Hematopoietic multipotent progenitor cell treated with erythropoietin and hydrocortisone succinate and interleukin-3 and kit ligand, for 17 days (in vitro differentiated cells): ENCODE measurements around the gene ADAMTS2.
"Not testable (repeated sequence)": the region's sequence is repeated elsewhere in the genome, so short reads cannot be mapped to it uniquely, and the experiment has no call there.

ENCODE experiments used
- DNase-seq: peaks from one replicate; pipeline ENCODE4 v3.0.0-alpha.2; 2015; ENCODE audit warnings: low spot score

Gene ADAMTS2

DNA sequence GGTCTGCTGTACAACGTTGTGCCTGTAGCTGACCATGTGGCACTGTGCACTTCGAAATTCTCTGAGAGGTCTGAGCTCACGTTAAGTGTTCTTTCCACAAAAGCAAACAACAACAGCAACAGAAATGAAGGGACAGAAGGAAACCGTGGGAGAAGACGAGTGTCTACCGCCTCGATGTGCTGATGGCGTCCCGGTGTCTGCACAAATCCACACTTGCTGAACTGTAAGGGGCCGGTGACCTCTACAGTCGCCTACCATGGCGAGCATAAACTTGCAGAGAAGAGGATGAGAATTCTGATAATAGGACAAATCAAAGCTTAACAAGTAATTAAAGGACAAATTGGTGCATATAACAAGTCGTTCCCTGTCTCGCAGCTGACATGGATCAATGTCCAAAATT lies 114.0 kb downstream of the ADAMTS2 start:
- DNase-seq: no peak

DNA sequence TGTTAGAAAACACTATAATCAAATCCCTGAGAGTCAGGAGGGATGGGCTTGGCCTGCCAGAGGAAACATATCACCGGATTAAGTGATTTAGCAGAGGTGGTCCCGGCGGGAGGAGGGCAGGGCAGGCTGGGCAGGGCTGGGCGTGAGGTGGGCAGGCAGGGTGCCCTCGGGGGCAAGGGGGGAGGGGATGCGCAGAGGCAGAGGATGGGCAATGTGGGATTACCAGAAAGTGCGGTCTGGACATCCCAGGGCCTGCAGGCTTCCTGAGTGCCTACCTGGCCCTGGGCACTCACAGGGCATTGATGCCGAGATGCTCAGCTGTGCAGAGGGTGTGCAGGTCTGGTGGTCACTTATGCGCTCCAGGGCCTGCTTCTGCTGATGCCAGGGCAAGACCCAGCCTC lies 115.2 kb downstream of the ADAMTS2 start:
- DNase-seq: no peak

DNA sequence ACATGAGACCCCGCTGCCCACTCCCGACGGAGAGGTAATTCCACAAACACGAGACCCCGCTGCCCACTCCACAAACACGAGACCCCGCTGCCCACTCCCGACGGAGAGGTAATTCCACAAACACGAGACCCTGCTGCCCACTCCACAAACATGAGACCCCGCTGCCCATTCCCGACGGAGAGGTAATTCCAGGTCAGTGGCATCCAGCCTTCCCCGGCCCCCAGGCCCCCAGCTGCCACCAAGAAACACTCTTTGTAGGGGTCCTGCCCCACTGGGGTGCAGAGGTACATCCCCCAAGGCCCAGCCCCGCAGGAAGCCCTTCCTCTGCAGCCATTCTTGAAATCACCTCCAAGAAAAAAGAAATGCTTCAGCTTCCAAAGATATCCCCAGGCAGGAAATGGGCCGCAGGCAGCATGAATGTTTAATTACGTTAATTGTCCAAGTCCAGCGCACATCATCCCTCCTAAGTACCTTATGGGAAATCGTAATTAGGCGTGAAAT lies 115.9 kb downstream of the ADAMTS2 start:
- no peak for DNase-seq

DNA sequence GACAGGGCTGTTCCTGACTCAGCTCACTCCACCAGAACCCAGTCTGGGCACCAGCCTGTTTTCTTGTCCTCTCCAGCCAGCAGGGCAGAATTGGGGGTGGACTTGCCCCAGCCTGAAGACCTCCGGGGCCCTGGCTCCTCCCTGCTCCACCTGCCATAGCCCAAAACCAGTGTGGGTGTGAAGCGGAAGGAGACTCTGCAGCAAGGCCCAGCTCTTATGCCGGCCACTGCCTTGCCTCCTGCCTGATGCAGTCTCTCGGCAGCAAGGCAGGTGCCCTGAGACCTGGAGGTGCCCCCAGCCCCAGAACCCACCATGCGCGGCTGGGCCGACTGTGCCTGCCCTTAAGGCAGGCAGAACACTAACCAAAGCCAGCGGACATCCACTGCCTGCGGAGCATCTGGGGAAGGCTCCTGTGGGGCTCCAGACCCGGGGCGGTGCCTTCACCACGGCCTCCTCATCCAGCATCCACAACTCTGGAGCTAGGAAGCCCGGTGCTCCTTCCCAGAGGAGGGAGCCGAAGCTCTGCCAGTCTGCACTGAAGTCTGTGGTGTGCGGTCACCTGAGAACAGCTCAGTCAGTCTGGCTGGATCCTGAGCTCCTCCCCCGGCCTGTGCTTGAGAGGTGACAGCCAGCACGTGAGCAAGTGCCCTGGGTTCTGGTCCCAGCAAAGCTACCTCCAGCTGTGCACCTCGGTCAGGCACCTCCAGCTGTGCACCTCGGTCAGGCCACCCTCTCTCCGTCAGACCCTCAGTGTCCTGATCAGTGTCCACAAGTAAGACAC lies 116.7 kb downstream of the ADAMTS2 start:
- no peak for DNase-seq

DNA sequence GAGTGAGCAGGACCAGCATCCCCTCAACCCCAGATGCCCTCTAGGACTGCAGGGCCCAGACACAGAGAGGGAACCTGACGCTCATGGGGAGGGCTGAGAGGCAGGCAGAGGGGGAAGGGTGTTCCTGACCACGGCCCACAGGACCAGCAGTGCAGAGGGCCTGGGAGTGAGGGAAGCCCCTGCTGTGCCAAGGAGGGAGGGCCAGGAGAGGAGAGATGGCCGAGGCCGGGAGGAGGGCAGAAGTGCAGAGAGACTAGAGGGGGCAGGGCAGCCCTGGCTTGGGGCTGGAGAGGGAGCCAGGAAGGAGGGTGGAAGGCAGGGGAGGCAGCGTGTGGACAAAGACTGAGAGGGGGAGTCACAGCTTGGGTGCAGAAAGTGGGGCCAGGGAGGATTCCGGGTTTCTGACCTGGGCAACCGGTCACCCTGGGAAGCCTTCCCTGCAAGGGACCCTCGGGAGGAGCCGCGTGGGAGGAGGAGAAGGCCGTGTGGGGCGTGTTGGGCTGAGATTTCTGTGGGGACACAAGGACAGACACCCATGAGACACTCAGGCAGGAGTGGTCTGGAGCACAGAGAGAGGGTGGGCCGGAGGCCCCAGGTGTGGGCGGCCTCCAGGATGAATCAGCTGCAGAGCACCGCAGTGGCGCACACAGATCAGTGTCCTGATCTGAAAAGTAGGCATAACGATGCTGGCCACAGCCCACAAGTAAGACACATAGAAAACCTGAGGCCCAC lies 117.5 kb downstream of the ADAMTS2 start:
- no peak for DNase-seq

DNA sequence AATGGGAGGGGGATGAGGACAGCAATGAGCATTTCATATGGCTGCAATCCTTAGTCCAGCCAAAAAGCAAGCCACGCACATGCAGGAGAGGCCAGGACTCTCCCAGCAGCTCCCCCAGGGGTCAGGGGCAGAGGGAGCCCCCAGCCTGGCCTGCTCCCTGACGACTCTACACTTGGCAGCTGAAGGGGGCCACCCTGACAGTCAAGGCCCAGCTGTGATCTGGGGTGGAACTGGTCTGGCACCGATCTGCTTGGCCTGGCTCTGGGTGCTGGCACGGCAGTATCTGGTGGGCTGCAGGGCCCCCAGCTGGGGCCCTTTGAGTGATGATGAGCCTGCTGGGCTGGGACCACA lies 118.1 kb downstream of the ADAMTS2 start:
- DNase-seq: no peak

DNA sequence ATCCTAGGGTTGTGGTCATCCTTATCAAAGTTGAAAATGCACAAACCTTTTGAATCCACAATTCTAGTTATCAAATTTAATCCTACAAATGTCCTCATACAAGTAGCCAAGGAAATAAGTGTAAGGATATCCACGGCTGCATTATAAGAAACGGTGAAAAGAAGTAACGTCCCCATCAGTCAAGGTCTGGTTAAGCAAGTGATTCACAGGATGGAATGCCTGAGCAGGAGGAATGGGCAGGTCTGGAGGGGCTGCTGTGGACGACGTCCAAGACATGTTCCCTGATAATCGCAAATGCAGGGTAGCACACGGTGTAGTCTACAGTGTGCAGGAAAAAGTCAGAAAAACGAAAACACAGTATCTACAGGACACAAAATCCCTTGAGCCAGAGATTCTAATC lies 118.6 kb downstream of the ADAMTS2 start:
- no peak for DNase-seq

DNA sequence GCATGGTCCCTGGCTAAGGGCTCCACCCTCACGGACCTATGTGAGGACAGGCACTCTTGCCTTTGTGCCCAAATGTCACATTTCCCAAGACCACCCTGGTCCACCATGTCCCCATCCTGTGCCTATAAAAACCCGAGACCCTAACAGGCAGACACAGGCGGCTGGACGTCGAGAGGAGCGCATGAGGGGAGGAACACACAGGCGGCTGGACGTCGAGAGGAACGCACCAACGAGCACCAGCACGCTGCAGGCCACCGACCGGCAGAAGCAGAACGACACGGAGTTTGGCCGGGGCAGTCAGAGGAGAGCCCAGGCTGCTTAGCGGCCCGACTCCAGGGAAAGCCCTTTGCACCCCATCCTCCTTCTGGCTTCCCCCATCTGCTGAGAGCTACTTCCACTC lies 119.9 kb downstream of the ADAMTS2 start:
- DNase-seq: no peak

DNA sequence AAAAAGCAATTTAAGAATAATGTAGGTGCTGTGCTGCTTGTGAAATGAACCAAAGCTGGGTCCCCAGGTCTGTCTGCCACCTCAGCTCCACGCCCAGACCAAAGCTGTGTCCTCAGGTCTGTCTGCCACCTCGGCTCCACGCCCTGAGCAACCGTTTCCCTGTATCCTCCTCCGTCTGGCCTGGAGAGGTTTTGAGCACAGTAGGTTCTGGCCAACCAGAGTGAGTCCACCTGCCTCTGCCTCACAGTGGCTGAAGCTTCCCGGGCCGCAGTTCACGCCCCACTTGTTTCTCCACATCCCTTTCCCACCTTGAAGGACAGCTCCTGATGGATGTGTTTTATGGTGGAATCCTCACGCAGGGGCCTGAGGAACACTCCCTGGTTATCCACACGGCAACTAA lies 120.5 kb downstream of the ADAMTS2 start:
- DNase-seq: no peak

DNA sequence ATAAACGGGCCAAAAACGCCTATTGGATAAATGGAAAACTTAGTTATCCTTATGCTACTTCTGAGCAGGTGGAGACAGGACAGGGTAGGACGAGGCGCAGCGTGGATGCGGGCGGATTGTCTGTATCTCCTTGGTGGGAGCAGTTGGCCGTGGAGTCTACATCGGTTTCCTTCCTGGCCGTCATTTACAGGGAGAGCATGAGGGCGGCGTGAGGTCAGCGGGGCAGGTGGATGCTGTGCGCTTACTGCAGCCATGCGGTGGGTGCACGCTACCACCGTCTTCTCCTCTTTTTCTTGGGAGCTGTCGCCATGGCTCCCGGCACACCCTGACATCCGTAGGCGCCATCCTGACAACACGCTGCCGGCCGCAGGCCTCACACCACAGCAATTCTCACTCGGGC lies 121.3 kb downstream of the ADAMTS2 start:
- no peak for DNase-seq

DNA sequence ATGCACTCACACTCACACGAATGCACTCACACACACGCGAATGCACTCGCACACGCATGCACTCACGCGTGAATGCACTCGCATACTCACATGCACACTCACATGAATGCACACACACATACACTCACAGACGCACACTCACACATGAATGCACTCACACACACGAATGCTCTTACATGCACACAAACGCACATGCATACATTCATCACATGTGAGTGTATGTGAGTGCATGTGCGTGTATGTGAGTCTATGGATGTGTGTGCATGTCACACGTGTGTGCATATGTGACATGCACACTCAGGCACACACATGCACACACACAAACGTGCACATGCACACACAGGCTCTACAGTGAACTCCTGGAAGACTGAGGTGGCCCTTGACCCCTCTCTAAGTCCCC lies 121.7 kb downstream of the ADAMTS2 start:
- no peak for DNase-seq

DNA sequence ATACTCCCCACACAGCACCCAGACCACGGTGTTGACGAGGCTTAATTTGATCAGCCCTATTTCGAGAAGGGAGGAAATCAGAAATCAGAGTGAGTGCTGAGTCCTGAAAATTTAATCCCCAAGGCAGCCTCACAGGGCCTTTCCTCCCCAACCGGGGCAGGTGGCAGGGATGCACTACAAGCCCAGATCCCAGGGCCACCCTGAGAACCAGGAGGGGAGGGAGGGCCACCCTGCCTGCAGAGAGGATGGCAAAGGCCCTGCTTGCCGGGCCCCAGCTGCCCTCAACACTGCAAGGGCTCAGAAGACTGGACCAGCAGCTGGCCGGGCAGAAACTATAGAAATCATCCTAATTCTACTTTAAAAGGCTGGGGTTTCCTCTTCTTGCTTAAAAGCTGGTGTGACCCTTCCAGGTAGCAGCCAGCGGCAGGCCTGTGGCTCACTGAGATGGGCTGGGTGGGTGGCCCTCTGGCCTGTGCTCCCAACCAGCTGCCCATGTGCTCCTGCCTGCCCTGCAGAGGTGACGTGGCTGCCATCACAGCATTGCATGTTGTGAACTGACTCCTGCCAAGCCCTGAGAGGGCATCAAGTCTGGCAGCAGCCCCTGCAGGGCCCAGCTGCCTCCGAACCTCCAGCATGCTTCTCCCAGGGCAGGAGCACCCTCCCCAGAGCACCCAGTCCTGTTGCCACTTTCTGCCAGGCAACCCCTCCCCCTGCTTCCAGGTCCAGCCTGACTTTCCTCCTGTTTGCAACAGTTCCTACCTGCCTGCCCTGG lies 122.8 kb downstream of the ADAMTS2 start:
- DNase-seq: no peak

DNA sequence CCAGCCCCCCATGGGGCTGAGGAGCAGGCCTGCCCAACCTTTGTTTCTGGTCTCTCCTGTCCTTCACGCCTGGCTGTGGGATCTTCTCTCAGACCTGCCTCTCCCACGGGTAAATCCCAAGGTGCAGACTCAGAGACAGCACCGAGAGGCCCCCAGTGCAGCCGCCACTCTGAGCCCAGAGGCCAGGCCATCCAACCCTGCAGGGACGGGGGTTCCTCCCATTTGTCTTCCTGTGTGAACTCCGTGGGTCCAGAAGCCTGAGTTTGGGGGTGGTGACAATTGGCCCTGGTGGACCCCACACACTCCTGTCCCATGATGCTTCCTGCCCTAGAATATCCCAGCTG lies 123.4 kb downstream of the ADAMTS2 start:
- no peak for DNase-seq

DNA sequence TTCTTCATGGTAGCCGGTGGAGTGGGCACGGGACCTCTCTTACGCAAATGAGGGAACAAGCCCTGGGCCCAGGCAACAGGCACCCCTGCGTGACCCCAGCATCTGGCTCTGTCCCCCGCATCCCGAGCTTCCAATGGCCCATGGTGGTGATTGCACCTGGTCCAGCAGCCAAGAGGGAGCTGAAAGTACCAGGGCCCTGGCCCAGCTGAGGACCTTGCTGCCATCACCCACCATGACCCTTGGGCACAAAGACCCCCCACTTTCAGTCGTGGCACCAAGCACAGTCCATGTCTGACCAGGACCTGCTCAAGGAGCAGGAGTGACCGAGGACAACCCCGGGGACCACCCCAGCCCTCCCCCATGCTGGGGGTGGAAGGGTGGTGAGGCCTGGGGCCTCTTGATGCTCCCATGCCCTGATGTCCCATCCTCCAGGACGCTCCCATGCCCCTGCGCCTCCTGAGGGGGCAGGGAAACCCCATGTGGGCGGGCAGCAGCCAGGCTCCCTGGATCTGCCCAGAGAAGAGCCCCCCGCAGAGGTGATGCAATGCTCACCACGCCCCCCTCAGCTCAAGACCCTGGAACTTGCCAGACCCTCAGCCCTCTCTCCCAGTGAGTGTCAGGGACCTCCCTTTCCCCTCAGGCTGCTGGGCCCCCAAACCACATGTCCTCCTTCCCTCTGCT lies 123.9 kb downstream of the ADAMTS2 start:
- no peak for DNase-seq

DNA sequence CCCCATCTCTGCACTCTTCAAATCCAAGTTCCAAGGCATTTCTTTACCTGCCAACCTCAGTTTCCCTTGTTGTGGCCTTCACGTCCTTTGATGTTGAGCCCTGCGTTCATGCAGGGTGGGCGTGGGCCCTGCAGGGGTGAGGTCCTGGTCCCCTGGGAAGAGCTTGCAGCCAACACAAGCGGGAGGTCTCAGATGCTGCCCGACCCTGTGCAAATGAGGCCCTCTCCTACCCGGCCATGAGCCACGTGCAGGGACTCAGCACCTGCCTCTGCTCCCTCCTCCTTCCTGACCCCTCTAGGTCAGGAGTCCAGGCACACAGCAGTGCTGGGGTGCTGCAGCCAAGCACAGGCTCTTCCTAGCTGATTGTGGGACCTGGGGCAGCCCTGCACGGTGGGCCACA lies 124.5 kb downstream of the ADAMTS2 start:
- no peak for DNase-seq

DNA sequence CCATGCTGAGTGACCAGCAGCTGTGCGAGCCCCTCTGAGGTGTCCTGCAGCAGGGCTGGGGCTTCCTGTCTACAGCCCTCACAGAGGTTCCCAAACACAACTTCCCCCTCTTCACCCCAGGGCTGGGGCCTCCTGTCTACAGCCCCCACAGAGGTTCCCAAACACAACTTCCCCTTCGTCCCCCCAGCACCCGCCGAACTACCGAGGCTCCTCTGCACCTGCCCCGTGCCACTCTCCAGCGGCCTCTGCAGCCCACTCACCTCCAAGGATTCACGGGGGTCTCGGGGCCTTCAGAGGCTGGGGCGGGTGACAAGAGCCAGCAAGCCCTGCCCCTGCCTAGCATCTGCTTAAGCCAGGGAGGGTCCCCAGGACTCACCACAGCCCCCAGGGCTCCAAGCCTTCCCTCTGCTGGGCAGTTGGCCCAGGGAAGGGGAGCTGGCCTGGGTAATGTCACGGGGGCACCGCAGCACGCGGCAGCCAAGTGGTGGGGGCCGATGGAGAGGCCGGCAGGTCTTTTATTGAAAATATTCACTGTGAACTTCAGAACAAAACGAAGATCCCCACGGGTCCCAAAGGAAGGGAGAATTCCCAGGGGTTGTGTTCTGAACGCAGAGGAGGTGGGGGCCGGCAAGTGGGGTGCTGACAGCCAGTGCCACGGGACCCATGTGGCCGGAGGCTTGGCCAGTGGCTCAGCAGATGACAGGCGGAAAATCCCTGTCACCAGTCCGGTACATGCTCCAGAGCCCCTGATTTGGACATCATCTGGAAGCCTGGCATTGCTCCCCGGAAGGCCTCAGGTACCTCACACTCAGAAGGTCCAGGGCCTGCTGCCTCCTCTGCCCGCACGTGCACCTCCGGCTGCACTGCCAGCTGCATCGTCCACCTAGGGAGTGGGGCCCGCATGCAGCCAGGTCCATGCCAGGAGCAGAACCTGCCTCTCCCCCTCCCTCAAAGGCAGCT lies 125.3 kb downstream of the ADAMTS2 start:
- no peak for DNase-seq

DNA sequence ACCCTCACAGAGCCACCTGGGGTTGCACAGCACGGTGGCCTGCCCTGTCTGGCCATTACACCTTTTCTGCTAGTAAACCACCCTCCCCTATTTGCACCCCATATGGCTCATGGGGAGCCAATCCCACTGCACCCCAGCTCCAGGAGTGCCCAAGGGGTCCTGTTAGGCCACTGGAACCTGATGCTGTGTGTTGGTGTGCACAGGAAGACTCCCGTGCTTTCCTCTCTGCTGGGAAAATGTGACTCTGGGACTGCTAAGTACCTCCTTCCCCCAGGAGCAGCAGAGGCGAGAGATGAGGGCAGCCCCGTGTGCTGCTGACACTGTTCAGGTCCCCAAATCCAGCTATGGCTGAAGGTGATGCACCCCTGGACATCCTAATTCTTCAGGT lies 126.3 kb downstream of the ADAMTS2 start:
- DNase-seq: no peak

DNA sequence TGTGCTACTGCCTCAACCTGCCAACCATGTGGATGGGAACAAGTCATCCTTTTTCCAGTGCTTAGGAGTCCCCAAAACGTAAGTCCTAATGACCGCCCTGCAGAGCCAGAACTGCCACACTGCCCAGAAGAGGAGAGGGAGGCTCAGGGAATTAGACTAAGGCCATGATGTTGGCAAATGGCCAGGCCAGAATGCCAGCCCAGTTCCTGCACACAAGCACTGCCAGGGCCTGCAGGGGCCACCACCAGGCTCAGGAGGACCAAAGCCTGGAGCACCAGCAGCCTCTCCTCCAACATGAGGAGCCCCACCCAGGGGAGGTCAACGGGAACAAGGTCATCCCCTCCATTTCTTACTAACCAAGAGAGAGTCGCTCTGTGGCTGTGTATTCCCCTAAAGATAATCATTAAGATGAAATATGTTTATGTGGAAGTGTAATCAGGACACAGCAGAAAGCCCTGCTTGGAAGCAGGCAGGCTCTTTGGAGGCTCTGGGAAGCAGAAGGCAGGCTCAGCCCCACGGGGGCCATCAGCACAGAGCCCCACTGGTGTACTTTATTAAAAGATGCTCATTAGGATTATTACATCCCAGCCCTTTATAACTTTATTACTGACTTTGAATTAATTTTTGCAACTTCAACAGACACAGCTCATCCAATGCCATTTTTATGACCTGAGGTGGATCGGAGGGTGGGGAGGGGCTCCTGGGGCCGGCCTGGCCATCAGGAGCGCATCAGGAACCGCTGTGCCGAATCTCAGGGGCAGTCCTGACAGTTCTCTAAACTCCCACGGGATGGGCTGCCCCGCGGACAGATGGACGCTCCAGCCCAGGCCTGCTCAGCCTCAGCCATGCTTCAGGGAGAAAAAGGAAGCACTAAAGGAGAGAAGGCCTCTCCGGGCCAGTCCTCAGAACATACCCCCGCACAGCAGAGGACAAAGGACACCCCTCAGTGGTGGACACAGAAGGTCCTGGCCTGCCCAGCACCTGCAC lies 127.0 kb downstream of the ADAMTS2 start:
- DNase-seq: no peak

DNA sequence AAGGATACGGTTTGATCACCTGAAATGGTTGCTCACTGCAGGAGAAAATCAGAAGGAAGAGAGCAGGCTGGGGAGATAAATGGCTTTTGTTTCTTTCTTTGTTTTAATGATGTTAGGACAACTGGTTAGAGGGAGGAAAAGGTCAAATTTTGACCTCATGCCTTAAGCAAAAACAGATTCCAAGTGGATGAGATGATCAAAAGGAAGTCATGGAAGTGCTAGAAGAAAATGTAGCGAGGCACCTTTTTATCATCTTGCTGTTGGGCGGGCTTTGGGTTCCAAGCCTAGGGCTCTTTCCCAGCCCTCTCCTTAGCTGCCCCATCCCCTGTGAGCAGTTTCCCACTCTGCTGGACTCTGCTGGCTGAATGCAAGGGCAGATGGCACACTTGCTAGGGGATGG lies 127.9 kb downstream of the ADAMTS2 start:
- DNase-seq: no peak

DNA sequence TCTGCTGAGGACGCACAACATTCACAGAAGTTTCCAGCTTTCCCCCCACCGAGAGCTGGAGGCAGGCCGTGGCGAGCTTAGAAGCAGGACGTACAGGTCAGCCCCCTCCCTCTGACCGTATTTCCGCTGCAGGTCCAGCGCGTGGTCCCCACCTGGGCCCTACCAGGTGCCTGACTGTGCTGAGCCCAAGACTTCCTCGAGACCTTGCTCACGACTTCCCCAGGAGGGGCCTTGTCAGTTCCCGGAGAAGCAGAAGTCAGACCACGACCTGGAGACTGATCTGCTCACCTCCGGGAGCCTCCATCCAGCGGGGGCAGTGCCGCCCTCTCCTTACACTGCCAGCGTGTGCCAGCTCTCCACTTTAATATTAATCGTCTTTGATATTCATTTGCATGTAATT lies 128.9 kb downstream of the ADAMTS2 start:
- not testable (repeated sequence) for DNase-seq
